GM21528 (cell line): ENCODE measurements around the gene BMI1.

Source experiments
- ATAC-seq: cut with Tn5 transposase; IDR thresholded peaks from one replicate; pipeline ENCODE4 v1.9.1; 2021; ENCODE audit warnings: mild to moderate bottlenecking, moderate library complexity; ENCODE audit not compliant: unreplicated experiment, low FRiP score

BMI1 gene

GRCh38 chr10:22318772-22319171, 2.1 kb upstream of the BMI1 start:
- no peak for ATAC-seq

GRCh38 chr10:22319547-22319979, 1.3 kb upstream of the BMI1 start:
- ATAC-seq = no peak

GRCh38 chr10:22319980-22320558, 830 bp upstream of the BMI1 start:
- no peak for ATAC-seq

- no peak for ATAC-seq
Observed at GRCh38 chr10:22321156-22321923, 441 bp downstream of the BMI1 start.

- ATAC-seq = no peak
Observed at GRCh38 chr10:22321924-22322640, 1.2 kb downstream of the BMI1 start.

- ATAC-seq = no peak
Observed at GRCh38 chr10:22322641-22323160, 1.8 kb downstream of the BMI1 start.

GRCh38 chr10:22323538-22324305, 2.8 kb downstream of the BMI1 start:
- no peak for ATAC-seq

- no peak for ATAC-seq
Observed at GRCh38 chr10:22324413-22324812, 3.5 kb downstream of the BMI1 start.

GRCh38 chr10:22324893-22325271, 4.0 kb downstream of the BMI1 start:
- ATAC-seq = no peak

- ATAC-seq = peak; percentile 50
Observed at GRCh38 chr10:22325272-22326144, 4.6 kb downstream of the BMI1 start.

- ATAC-seq = no peak
Observed at GRCh38 chr10:22326145-22326702, 5.3 kb downstream of the BMI1 start.

- no peak for ATAC-seq
Observed at GRCh38 chr10:22329150-22329549, 8.3 kb downstream of the BMI1 start.

GRCh38 chr10:22332116-22332692, 11.3 kb downstream of the BMI1 start:
- no peak for ATAC-seq

GRCh38 chr10:22333167-22333974, 12.5 kb downstream of the BMI1 start:
- no peak for ATAC-seq

GRCh38 chr10:22333975-22334282, 13.0 kb downstream of the BMI1 start:
- no peak for ATAC-seq

- no peak for ATAC-seq
Observed at GRCh38 chr10:22334414-22335172, 13.7 kb downstream of the BMI1 start.

GRCh38 chr10:22335173-22335933, 14.5 kb downstream of the BMI1 start:
- ATAC-seq = peak; percentile 38
